Endometrial microvascular endothelial cells (primary cell): Measurements from ENCODE around the gene BTBD18. TPM values are rescaled to one million over a fixed set of nuclear protein-coding genes. Genes with fewer than 3 reads are reported as not detected.
"Not testable (repeated sequence)": the region's sequence is repeated elsewhere in the genome, so short reads cannot be mapped to it uniquely, and the experiment has no call there.

ENCODE experiments used
- in situ Hi-C: cut with HindIII; loops from 2 replicates; pipeline ENCODE4 v1.10.0; 2017; ENCODE audit warnings: low sequenced_read_pairs, low pct_unique_long_range_greater_than_20kb; ENCODE audit errors: inconsistent ontology term
- total RNA-seq: library from RNA; depleted of rRNA; stranded (reverse); fragments of >200 nt; gene quantifications from one replicate; pipeline ENCODE4 v1.2.3, GENCODE V29; 2015; ENCODE audit errors: inconsistent ontology term

Gene BTBD18
- total RNA-seq, 1 donor from 2014 or later, result not detected

GRCh38 chr11:57742087-57742452 is 9.5 kb downstream of the BTBD18 start:
- in situ Hi-C loops, result no loop called here

- in situ Hi-C loops, result no loop called here
These were observed 10.2 kb downstream of the BTBD18 start, which contains the start of gene SELENOH for GRCh38 chr11:57741132-57742086. Gene SELENOH, plus strand, starts transcription at chr11:57741491. Its CDS starts 105 bp downstream, at chr11:57741596.

- in situ Hi-C loops, result no loop called here
These were observed 15.9 kb downstream of the BTBD18 start for GRCh38 chr11:57735619-57736298.

- in situ Hi-C loops, result no loop called here
These were observed 19.0 kb downstream of the BTBD18 start for GRCh38 chr11:57732661-57733060.

- in situ Hi-C loops, result no loop called here
These were observed 22.1 kb downstream of the BTBD18 start for GRCh38 chr11:57729479-57729878.

GRCh38 chr11:57728829-57729228 is 22.8 kb downstream of the BTBD18 start:
- in situ Hi-C loops, result no loop called here

GRCh38 chr11:57727185-57727584 is 24.4 kb downstream of the BTBD18 start:
- in situ Hi-C loops, result no loop called here

GRCh38 chr11:57716726-57717125 is 34.9 kb downstream of the BTBD18 start:
- in situ Hi-C loops, result not testable (repeated sequence)

GRCh38 chr11:57713835-57714234 is 37.8 kb downstream of the BTBD18 start:
- in situ Hi-C loops, result no loop called here

GRCh38 chr11:57712256-57713150 is 39.1 kb downstream of the BTBD18 start, which contains the start of gene TMX2:
Gene TMX2, plus strand, starts transcription at chr11:57712593. Its CDS starts 26 bp downstream, at chr11:57712619.
- in situ Hi-C loops, result no loop called here

- in situ Hi-C loops, result no loop called here
These were observed 40.0 kb downstream of the BTBD18 start, which contains the start of gene MED19 for GRCh38 chr11:57711414-57712255. Gene MED19, minus strand, starts transcription at chr11:57712215. Its CDS starts 36 bp downstream, at chr11:57712179.

- in situ Hi-C loops, result no loop called here
These were observed 41.7 kb downstream of the BTBD18 start for GRCh38 chr11:57709802-57710367.

- in situ Hi-C loops, result not testable (repeated sequence)
These were observed 46.2 kb downstream of the BTBD18 start for GRCh38 chr11:57705432-57705831.

- in situ Hi-C loops, result loop anchor here (5.0 kb wide), 1 partner anchor 38 kb away; the partner anchor contains the start of gene ZDHHC5
These were observed 46.7 kb downstream of the BTBD18 start for GRCh38 chr11:57704932-57705331.

- in situ Hi-C loops, result loop anchor here (5.0 kb wide), 1 partner anchor 36 kb away; the partner anchor contains the start of gene ZDHHC5
These were observed 48.3 kb downstream of the BTBD18 start for GRCh38 chr11:57703341-57703740.

- in situ Hi-C loops, result loop anchor here (5.0 kb wide), 1 partner anchor 33 kb away; the partner anchor contains the start of gene ZDHHC5
These were observed 51.2 kb downstream of the BTBD18 start for GRCh38 chr11:57700425-57700824.

- in situ Hi-C loops, result loop anchor here (5.0 to 10.0 kb wide), 2 partner anchors 33 to 105 kb away; partner anchors contain the start of gene ZDHHC5
These were observed 51.8 kb downstream of the BTBD18 start for GRCh38 chr11:57699813-57700212.
